K562 (cell line): ENCODE measurements around the gene VPS11. TPM values are rescaled to one million over a fixed set of nuclear protein-coding genes. Genes with fewer than 3 reads are reported as not detected.

Experiments used
- ATAC-seq: fragments of 200-7000 bp; cut with Tn5 transposase; 3 replicates; pipeline ENCODE4 v1.9.1; 2020; ENCODE audit warnings: moderate library complexity
- BruUV-seq: library from RNA; stranded (reverse); fragments of 400-500 nt; replicated peaks from 2 replicates; lab custom pipeline; 2021; lab: Mats Ljungman, UMichigan
- CTCF ChIA-PET: fragments of 300-600 bp; formaldehyde crosslinking; extraction: SDS; loops from one replicate; lab custom pipeline; 2021; ENCODE audit warnings: low intra/inter-chr PET ratio; lab: Yijun Ruan, JAX
- POLR2A ChIA-PET: fragments of 300-600, 350-650 bp; sonication (Branson Sonifier 250); formaldehyde crosslinking; extraction: SDS; loops from one replicate; lab custom pipeline; 2021; ENCODE audit warnings: antibody characterized with exemption, inconsistent platforms; lab: Yijun Ruan, JAX
- DNase-seq, 4 experiments: peaks; one replicate each; pipeline versions ENCODE4 v3.0.0 to v3.0.0-alpha.2; 2011 to 2018; ENCODE audit warnings: low spot score in 3 of 4, mixed read lengths in 3 of 4; ENCODE audit errors: extremely low read depth in 1 of 4
- FAIRE-seq: peaks from 2 replicates; lab custom pipeline; 2011; peaks lifted over from hg19 to GRCh38; lab: Jason Lieb, UNC
- H2AFZ ChIP-seq: 2 replicates; pipeline ENCODE4 v1.6.0; 2011; ENCODE audit warnings: low read depth, low read length, control low read depth, inconsistent platforms
- H3K27ac ChIP-seq: fragments of 200-600 bp; 3 replicates; pipeline ENCODE4 v1.8.0; 2011; ENCODE audit warnings: low read depth, mild to moderate bottlenecking, control low read depth, inconsistent platforms, low read length, moderate library complexity, mixed read lengths; ENCODE audit errors: extremely low read depth
- H3K27me3 ChIP-seq, 2 experiments: fragments of 300-600 bp in 1 of 2; 2 replicates in 1 of 2; 3 replicates in 1 of 2; pipeline versions ENCODE4 v1.6.0 to v1.8.0; 2011; ENCODE audit warnings: inconsistent platforms in 2 of 2, low read length in 2 of 2, mild to moderate bottlenecking in 1 of 2, mixed read lengths in 1 of 2, moderate library complexity in 1 of 2; ENCODE audit not compliant: control insufficient read depth in 2 of 2, insufficient read depth in 2 of 2
- H3K36me3 ChIP-seq: fragments of 300-600 bp; 3 replicates; pipeline ENCODE4 v1.8.0; 2011; ENCODE audit warnings: mild to moderate bottlenecking, low read length, inconsistent platforms; ENCODE audit not compliant: control insufficient read depth, insufficient read depth
- H3K4me1 ChIP-seq, 2 experiments: fragments of 200-600 bp in 1 of 2; replicated peaks in 1 of 2; 2 replicates in 1 of 2; 3 replicates in 1 of 2; pipeline versions ENCODE4 v1.5.1 to v1.8.0; 2011; ENCODE audit warnings: inconsistent platforms in 2 of 2, low read length in 2 of 2, mild to moderate bottlenecking in 1 of 2, mixed read lengths in 1 of 2, moderate library complexity in 1 of 2; ENCODE audit not compliant: control insufficient read depth in 2 of 2, insufficient read depth in 2 of 2
- H3K4me2 ChIP-seq: 2 replicates; pipeline ENCODE4 v1.6.1; 2011; ENCODE audit warnings: low read length, control low read depth, inconsistent platforms, mixed read lengths; ENCODE audit not compliant: insufficient read depth
- H3K4me3 ChIP-seq: fragments of 200-600 bp; sonication (generic), shearing (Covaris generic); 2 replicates; pipeline ENCODE4 v1.5.1; 2016; ENCODE audit warnings: control low read depth, inconsistent platforms
- H3K79me2 ChIP-seq: fragments of 200-600 bp; 3 replicates; pipeline ENCODE4 v1.8.0; 2011; ENCODE audit warnings: low read length, inconsistent platforms; ENCODE audit not compliant: control insufficient read depth, insufficient read depth
- H3K9ac ChIP-seq, 2 experiments: 2 replicates each; pipeline versions ENCODE4 v1.6.0 to v1.6.1; 2011; ENCODE audit warnings: low read depth in 2 of 2, low read length in 2 of 2, control low read depth in 1 of 2, inconsistent platforms in 1 of 2, mild to moderate bottlenecking in 1 of 2, mixed read lengths in 1 of 2; ENCODE audit not compliant: insufficient read depth in 1 of 2
- H3K9me1 ChIP-seq: one replicate; pipeline ENCODE4 v1.6.0; 2011; ENCODE audit warnings: inconsistent platforms, mild to moderate bottlenecking, low read length, moderate library complexity; ENCODE audit not compliant: control insufficient read depth, insufficient read depth
- H3K9me3 ChIP-seq: replicated peaks from 2 replicates; pipeline ENCODE4 v1.5.1; 2011; ENCODE audit warnings: low read depth, low read length, inconsistent platforms; ENCODE audit not compliant: control insufficient read depth, insufficient read depth
- H4K20me1 ChIP-seq: replicated peaks from 2 replicates; pipeline ENCODE4 v1.6.1; 2011; ENCODE audit warnings: low read length, inconsistent platforms, mixed read lengths; ENCODE audit not compliant: control insufficient read depth, insufficient read depth
- ARHGAP35 ChIP-seq: fragments of 450-650 bp; IDR thresholded peaks from 2 replicates; pipeline ENCODE4 v1.6.1; 2018; ENCODE audit not compliant: partially characterized antibody
- KDM2B ChIP-seq: fragments of 250-450 bp; sonication (Bioruptor Pico); IDR thresholded peaks from 2 replicates; pipeline ENCODE4 v1.8.0; 2021; ENCODE audit warnings: mild to moderate bottlenecking, moderate library complexity
- KLF13 ChIP-seq: fragments of 450-650 bp; IDR thresholded peaks from 2 replicates; pipeline ENCODE4 v1.6.1; 2016; ENCODE audit warnings: missing genetic modification characterization, low read depth, mild to moderate bottlenecking, missing compliant biosample characterization, moderate library complexity, borderline replicate concordance
- MXI1 ChIP-seq: IDR thresholded peaks from 2 replicates; pipeline ENCODE4 v1.6.1; 2011; ENCODE audit warnings: low read depth, mild to moderate bottlenecking, improper control_type of control experiment, low read length
- NEUROD1 ChIP-seq: fragments of 150-350 bp; IDR thresholded peaks from 2 replicates; pipeline ENCODE4 v1.6.1; 2014; ENCODE audit warnings: borderline replicate concordance, low read length, low read depth; ENCODE audit not compliant: partially characterized antibody
- PHTF2 ChIP-seq: fragments of 250-450 bp; sonication (Bioruptor Pico); IDR thresholded peaks from 2 replicates; pipeline ENCODE4 v1.5.0; 2021; ENCODE audit warnings: mild to moderate bottlenecking
- POLR2G ChIP-seq: fragments of 200-400 bp; formaldehyde crosslinking; IDR thresholded peaks from 2 replicates; pipeline ENCODE4 v1.6.1; 2017; ENCODE audit warnings: low read depth, mild to moderate bottlenecking, antibody characterized with exemption, low read length, moderate library complexity
- RCOR1 ChIP-seq, 2 experiments: IDR thresholded peaks; 2 replicates each; pipeline ENCODE4 v1.6.1; 2012; ENCODE audit warnings: low read depth in 2 of 2, low read length in 2 of 2, borderline replicate concordance in 1 of 2, improper control_type of control experiment in 1 of 2
- SIRT6 ChIP-seq: IDR thresholded peaks from one replicate; pipeline ENCODE4 v1.6.1; 2012; ENCODE audit warnings: low read depth, mild to moderate bottlenecking, control low read depth, inconsistent platforms, low read length, moderate library complexity
- ZC3H11A ChIP-seq: IDR thresholded peaks from 2 replicates; pipeline ENCODE4 v1.6.1; 2012; ENCODE audit warnings: low read depth, low read length, improper control_type of control experiment
- ZNF324 ChIP-seq: fragments of 250-450 bp; sonication (Bioruptor Pico); IDR thresholded peaks from 2 replicates; pipeline ENCODE4 v1.4.0; 2020; ENCODE audit warnings: mild to moderate bottlenecking
- ZNF609 ChIP-seq: sonication (generic); formaldehyde crosslinking; IDR thresholded peaks from 2 replicates; pipeline ENCODE4 v1.8.1; 2023; ENCODE audit warnings: missing genetic modification reagents, mild to moderate bottlenecking, borderline replicate concordance
- ZNF695 ChIP-seq: fragments of 450-650 bp; formaldehyde crosslinking; IDR thresholded peaks from 2 replicates; pipeline ENCODE4 v1.4.0; 2020; ENCODE audit warnings: mild to moderate bottlenecking, moderate library complexity
- ZNF778 ChIP-seq: fragments of 450-650 bp; formaldehyde crosslinking; IDR thresholded peaks from 2 replicates; pipeline ENCODE4 v1.4.0; 2020; ENCODE audit warnings: mild to moderate bottlenecking, moderate library complexity
- ZNF780A ChIP-seq: fragments of 250-450 bp; sonication (Bioruptor Pico); IDR thresholded peaks from 2 replicates; pipeline ENCODE4 v1.5.0; 2021; ENCODE audit warnings: mild to moderate bottlenecking
- WGBS: fragments of 100-300 bp; shearing (Covaris generic); methylation state at CpG from one replicate; pipeline ENCODE4 v1.1.6; 2016; ENCODE audit warnings: low coverage, mixed read lengths; ENCODE audit not compliant: insufficient coverage; ENCODE audit errors: missing lambda C conversion rate; 5-methylcytosine and 5-hydroxymethylcytosine counted together
- in situ Hi-C: fragments of 300-500 bp; cut with MboI; formaldehyde crosslinking; loops from 4 replicates; pipeline ENCODE4 v1.15.0; 2018; ENCODE audit warnings: inconsistent platforms, mixed read lengths
- intact Hi-C: fragments of 100-400 bp; cut with micrococcal nuclease; formaldehyde crosslinking; loops from 2 replicates; pipeline ENCODE4 v1.14.2; 2022
- polyA plus RNA-seq, 8 experiments: library from polyadenylated mRNA; depleted of rRNA in 4 of 8; stranded (reverse) in 5 of 8; unstranded in 3 of 8; fragments of >200 nt; fragmentation: Nextera tagmentation in 2 of 8; fragmentation: Illumina TruSeq in 1 of 8; extraction: Ambion mirVana in 2 of 8; extraction: Trizol in 1 of 8; gene quantifications; 2 replicates each; pipeline versions ENCODE4 v1.2.1 to v1.2.3, GENCODE V29; 2011 to 2014; ENCODE audit warnings: inconsistent platforms in 1 of 8, missing spikeins in 1 of 8
- total RNA-seq, 7 experiments: library from RNA; depleted of rRNA in 6 of 7; stranded (reverse); fragments of >200 nt in 6 of 7; fragmentation: Illumina TruSeq in 2 of 7; extraction: Trizol in 2 of 7; gene quantifications; 2 replicates each; pipeline versions ENCODE4 v1.2.1 to v1.2.3, GENCODE V29; 2011 to 2021; ENCODE audit warnings: low replicate concordance in 1 of 7
- TF ChIP-seq, protein P1 (sequence below): fragments of 450-650 bp; formaldehyde crosslinking; IDR thresholded peaks from 2 replicates; pipeline ENCODE4 v1.4.0; 2022; ENCODE audit warnings: mild to moderate bottlenecking, moderate library complexity

The VPS11 gene
- total and polyA plus RNA-seq, 9 of the 15 experiments (the other 6 are each of a cell fraction or from before 2014, with no cell fraction given): 14.1 to 35.5 (median 27.5) TPM

DNA sequence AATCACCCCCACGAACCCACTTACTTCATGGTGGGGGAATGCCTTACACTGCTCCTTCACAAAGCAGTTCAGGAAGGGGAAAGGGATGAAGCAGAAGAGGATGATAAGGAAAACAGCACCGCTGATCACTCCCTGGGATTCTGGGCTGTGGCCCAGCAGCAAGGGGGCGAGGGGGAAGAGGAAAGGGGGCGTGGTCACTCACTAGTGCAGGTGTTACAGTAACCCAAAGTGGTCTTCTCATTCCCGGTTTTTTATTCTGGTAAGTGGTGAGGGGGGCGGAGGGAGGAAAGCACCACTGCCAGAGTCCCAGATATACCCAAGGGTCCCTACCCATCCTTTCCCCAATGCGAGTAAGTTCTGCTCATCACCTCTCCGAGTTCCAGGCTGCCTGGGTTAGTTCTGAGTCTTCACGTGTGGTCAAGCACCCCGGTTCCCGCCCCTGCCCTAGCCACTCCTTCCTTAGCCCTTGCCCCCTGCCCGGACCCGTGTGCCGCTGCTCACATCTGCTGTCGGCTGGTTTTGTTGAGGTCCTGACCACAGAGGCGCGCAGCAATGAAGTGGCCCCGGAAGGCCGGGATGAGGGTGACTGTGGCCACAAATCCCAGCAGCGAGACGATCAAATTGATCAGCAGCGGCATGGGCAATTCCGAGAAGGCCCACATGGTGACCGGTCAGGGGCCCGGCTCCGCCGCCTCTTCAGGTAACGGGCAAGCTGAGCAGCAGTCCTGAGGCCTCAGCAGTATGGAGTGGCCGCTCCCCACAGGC is 33.6 kb downstream of the VPS11 start:
- peak; percentile 49 to 68 (median 56) for DNase-seq
- Histone ChIP-seq H4K20me1 (no peaks in the 10 kb centered on the region), H3K4me3 (peak overlapping the region; percentile 79), H3K79me2 (peaks cover 31% of the 10 kb centered on the region), H3K9me3 (no peaks in the 10 kb centered on the region), H3K36me3 (peaks cover 37% of the 10 kb centered on the region), H3K9ac (peak overlapping the region; percentile 94 to 96), H2AFZ (peak overlapping the region; percentile 95), H3K4me1 (peaks cover 29 to 32% of the 10 kb centered on the region in 2 experiments), H3K27me3 (no peaks in the 10 kb centered on the region), H3K9me1 (no peaks in the 10 kb centered on the region), H3K27ac (peak overlapping the region; percentile 99), H3K4me2 (peak overlapping the region; percentile 96)
- POLR2A ChIA-PET: interaction anchor here (0.6 to 1.7 kb wide), 8 partner anchors 7 to 226 kb away, joined by 3 to 11 read pairs (median 5); partner anchors contain the start of gene HMBS
- WGBS: 1% methylated on average over 25 of the region's 29 CpGs
- peak; percentile 67 for ATAC-seq
- intact Hi-C loops (loop anchor here (2.0 to 5.0 kb wide), 4 partner anchors 56 to 189 kb away; partner anchors contain the start of genes RPS25, SLC37A4 and TRAPPC4), in situ Hi-C loops (loop anchor here (5.0 kb wide), 1 partner anchor 96 kb away; no protein-coding TSS in a partner anchor)
- no peak for FAIRE-seq
- TSS peak; percentile 58 for BruUV-seq
- CTCF ChIA-PET: interaction anchor here (0.7 to 1.4 kb wide), 2 partner anchors 96 to 221 kb away, joined by 3 to 5 read pairs; no protein-coding TSS in a partner anchor
- no peak for TF ChIP-seq ARHGAP35
- no peak for TF ChIP-seq ZC3H11A
- no peak for TF ChIP-seq ZNF780A (CRISPR knock-in tag)
- TF ChIP-seq ZNF609 (CRISPR knock-in tag): 0 out of 2 replicates have a peak, but pooled peaks have one; percentile 68
- no peak for TF ChIP-seq ZNF324
- peak; percentile 73; the same call in 1 of the 2 replicates for TF ChIP-seq KLF13 (tag)
- peak; percentile 50; the same call in 1 of the 2 replicates for TF ChIP-seq MXI1
- TF ChIP-seq PHTF2 (CRISPR knock-in tag): no peak
- TF ChIP-seq KDM2B (CRISPR knock-in tag): 0 out of 2 replicates have a peak, but pooled peaks have one; percentile 7
- TF ChIP-seq, protein P1, sequence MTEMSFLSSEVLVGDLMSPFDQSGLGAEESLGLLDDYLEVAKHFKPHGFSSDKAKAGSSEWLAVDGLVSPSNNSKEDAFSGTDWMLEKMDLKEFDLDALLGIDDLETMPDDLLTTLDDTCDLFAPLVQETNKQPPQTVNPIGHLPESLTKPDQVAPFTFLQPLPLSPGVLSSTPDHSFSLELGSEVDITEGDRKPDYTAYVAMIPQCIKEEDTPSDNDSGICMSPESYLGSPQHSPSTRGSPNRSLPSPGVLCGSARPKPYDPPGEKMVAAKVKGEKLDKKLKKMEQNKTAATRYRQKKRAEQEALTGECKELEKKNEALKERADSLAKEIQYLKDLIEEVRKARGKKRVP: no peak
- TF ChIP-seq POLR2G: peak; percentile 82
- TF ChIP-seq ZNF778: no peak
- no peak for TF ChIP-seq NEUROD1
- no peak for TF ChIP-seq SIRT6
- TF ChIP-seq RCOR1 (IDR thresholded peaks at IDR 0.05; ENCODE audit: borderline replicate concordance in 1 of 2, low read depth in 2 of 2, low read length in 2 of 2): 0 out of 4 replicates have a peak, but pooled peaks of 1 of the 2 experiments have one; percentile 1
- TF ChIP-seq ZNF695: no peak
